Activated CD4-positive, alpha-beta T cell treated with anti-CD3 and anti-CD28 coated beads for 1 hour (primary cell): ENCODE measurements around the gene CLK1.
A peak's percentile ranks its signal among the peaks of the same experiment; 100 is the strongest.
"Not testable (repeated sequence)": the region's sequence is repeated elsewhere in the genome, so short reads cannot be mapped to it uniquely, and the experiment has no call there.

Source experiments
- DNase-seq: peaks from one replicate; pipeline ENCODE4 v3.0.0-alpha.2; 2020

CLK1 gene

GRCh38 chr2:200864176-200865034 lies at the start of gene CLK1:
CLK1 (minus strand) TSS chr2:200864658; CDS start chr2:200861862, 2,796 bp downstream.
- peak; percentile 96 for DNase-seq

GRCh38 chr2:200913654-200914053 lies 49.2 kb upstream of the CLK1 start:
- no peak for DNase-seq

GRCh38 chr2:200909958-200910357 lies 45.5 kb upstream of the CLK1 start:
- no peak for DNase-seq

GRCh38 chr2:200905618-200906296 lies 41.3 kb upstream of the CLK1 start:
- DNase-seq, result no peak

- peak; percentile 48 for DNase-seq
Measured at GRCh38 chr2:200901459-200902072, 37.1 kb upstream of the CLK1 start.

GRCh38 chr2:200899482-200899881 lies 35.0 kb upstream of the CLK1 start:
- no peak for DNase-seq

GRCh38 chr2:200888704-200889625 lies 24.5 kb upstream of the CLK1 start, which contains the start of the genes NIF3L1 and PPIL3:
NIF3L1 (plus strand) TSS chr2:200889371; CDS start chr2:200891944, 2,573 bp downstream.
PPIL3 (minus strand) TSS chr2:200889077; CDS start chr2:200887615, 1,462 bp downstream.
- peak; percentile 94 for DNase-seq

- DNase-seq, result not testable (repeated sequence)
Measured at GRCh38 chr2:200881715-200882249, 17.3 kb upstream of the CLK1 start.

- DNase-seq, result no peak
Measured at GRCh38 chr2:200878289-200878880, 13.9 kb upstream of the CLK1 start.

- no peak for DNase-seq
Measured at GRCh38 chr2:200877443-200877842, 13.0 kb upstream of the CLK1 start.

GRCh38 chr2:200873560-200873959 lies 9.1 kb upstream of the CLK1 start:
- DNase-seq, result no peak

- no peak for DNase-seq
Measured at GRCh38 chr2:200871151-200871550, 6.7 kb upstream of the CLK1 start.

GRCh38 chr2:200869014-200869413 lies 4.6 kb upstream of the CLK1 start:
- DNase-seq, result no peak

- no peak for DNase-seq
Measured at GRCh38 chr2:200863782-200864175, 679 bp downstream of the CLK1 start.

- peak; percentile 39 for DNase-seq
Measured at GRCh38 chr2:200862532-200863000, 1.9 kb downstream of the CLK1 start.

GRCh38 chr2:200861617-200862155 lies 2.8 kb downstream of the CLK1 start:
- no peak for DNase-seq

GRCh38 chr2:200860092-200860795 lies 4.2 kb downstream of the CLK1 start:
- DNase-seq, result no peak

- DNase-seq, result no peak
Measured at GRCh38 chr2:200856806-200857205, 7.7 kb downstream of the CLK1 start.

GRCh38 chr2:200852605-200853004 lies 11.9 kb downstream of the CLK1 start:
- no peak for DNase-seq
